Upper lobe of left lung (tissue), 4 donors: Measurements from ENCODE around the gene FHOD3.

ENCODE experiments used
- EP300 ChIP-seq, 4 donors: sonication (generic); formaldehyde crosslinking; IDR thresholded peaks; one replicate each; pipeline ENCODE4 v1.5.1; 2017; ENCODE audit warnings: antibody characterized with exemption in 4 of 4, control low read depth in 2 of 4
- POLR2A ChIP-seq, 4 donors: fragments of 450-650 bp; IDR thresholded peaks; one replicate each; pipeline ENCODE4 v1.5.1; 2016 to 2017; ENCODE audit warnings: antibody characterized with exemption in 4 of 4, mild to moderate bottlenecking in 2 of 4
- POLR2AphosphoS5 ChIP-seq, 2 donors: sonication (generic); formaldehyde crosslinking; IDR thresholded peaks; one replicate each; pipeline ENCODE4 v1.5.1; 2017; ENCODE audit warnings: antibody characterized with exemption in 2 of 2
- TF ChIP-seq, protein P1 (sequence below), 6 experiments: fragments of 450-650 bp in 4 of 6; fragments of 200-600 bp in 2 of 6; sonication (generic) in 2 of 6; IDR thresholded peaks; one replicate each; pipeline ENCODE4 v1.5.1; 2016 to 2019; ENCODE audit warnings: antibody characterized with exemption in 6 of 6

DNA sequence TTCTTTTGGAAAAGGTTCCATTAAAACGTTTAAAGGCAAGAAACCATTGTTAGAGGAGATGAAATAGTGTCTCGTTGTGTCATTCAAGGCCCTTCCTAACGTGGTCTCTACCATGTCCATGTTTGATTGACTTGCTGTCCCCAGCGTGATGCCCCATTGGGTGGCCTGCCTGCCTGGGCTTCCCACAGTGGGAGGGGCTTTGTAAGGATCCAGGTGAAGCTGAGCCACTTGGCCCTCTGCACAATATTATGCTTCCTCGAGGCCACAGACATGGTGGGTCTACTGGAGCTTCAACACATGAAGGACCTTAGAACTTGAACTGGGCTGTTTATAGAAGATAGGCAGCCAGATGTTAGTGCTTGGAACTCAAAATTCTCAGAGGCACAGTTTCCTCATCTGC is 235.3 kb downstream of the FHOD3 start:
- TF ChIP-seq, protein P1, sequence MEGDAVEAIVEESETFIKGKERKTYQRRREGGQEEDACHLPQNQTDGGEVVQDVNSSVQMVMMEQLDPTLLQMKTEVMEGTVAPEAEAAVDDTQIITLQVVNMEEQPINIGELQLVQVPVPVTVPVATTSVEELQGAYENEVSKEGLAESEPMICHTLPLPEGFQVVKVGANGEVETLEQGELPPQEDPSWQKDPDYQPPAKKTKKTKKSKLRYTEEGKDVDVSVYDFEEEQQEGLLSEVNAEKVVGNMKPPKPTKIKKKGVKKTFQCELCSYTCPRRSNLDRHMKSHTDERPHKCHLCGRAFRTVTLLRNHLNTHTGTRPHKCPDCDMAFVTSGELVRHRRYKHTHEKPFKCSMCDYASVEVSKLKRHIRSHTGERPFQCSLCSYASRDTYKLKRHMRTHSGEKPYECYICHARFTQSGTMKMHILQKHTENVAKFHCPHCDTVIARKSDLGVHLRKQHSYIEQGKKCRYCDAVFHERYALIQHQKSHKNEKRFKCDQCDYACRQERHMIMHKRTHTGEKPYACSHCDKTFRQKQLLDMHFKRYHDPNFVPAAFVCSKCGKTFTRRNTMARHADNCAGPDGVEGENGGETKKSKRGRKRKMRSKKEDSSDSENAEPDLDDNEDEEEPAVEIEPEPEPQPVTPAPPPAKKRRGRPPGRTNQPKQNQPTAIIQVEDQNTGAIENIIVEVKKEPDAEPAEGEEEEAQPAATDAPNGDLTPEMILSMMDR (IDR thresholded peaks at IDR 0.05): no peak
- TF ChIP-seq POLR2A (IDR thresholded peaks at IDR 0.05) (no peak), EP300 (IDR thresholded peaks at IDR 0.05) (no peak), POLR2AphosphoS5 (IDR thresholded peaks at IDR 0.05) (no peak)
